Psoas muscle (tissue), 8 donors: ENCODE data around the gene CLIP2. TPM values are rescaled to one million over a fixed set of nuclear protein-coding genes. Genes with fewer than 3 reads are reported as not detected.
"Not testable (repeated sequence)": the region's sequence is repeated elsewhere in the genome, so short reads cannot be mapped to it uniquely, and the experiment has no call there.

Experiments
- ATAC-seq, 4 donors: fragments of 200-7000 bp; cut with Tn5 transposase; one replicate each; pipeline ENCODE4 v1.9.1; 2020; ENCODE audit warnings: moderate library complexity in 3 of 4, mild to moderate bottlenecking in 2 of 4
- DNase-seq, 2 donors: peaks; one replicate each; pipeline ENCODE4 v3.0.0-alpha.2; 2020
- H3K27ac ChIP-seq: fragments of 200-600 bp; one replicate; pipeline ENCODE4 v1.8.0; 2022
- H3K27me3 ChIP-seq, 3 donors: fragments of 200-600 bp in 1 of 3; one replicate each; pipeline versions ENCODE4 v1.6.1 to v1.8.0; 2013 to 2022; ENCODE audit warnings: low read length in 2 of 3, mild to moderate bottlenecking in 2 of 3, moderate library complexity in 1 of 3; ENCODE audit not compliant: insufficient read depth in 3 of 3
- H3K36me3 ChIP-seq, 2 donors: fragments of 200-600 bp in 1 of 2; one replicate each; pipeline versions ENCODE4 v1.6.1 to v1.8.0; 2013 to 2022; ENCODE audit warnings: low read depth in 1 of 2, mild to moderate bottlenecking in 1 of 2, moderate library complexity in 1 of 2; ENCODE audit not compliant: insufficient read depth in 1 of 2
- H3K4me1 ChIP-seq: fragments of 200-600 bp; one replicate; pipeline ENCODE4 v1.8.0; 2022
- H3K4me3 ChIP-seq: fragments of 200-600 bp; one replicate; pipeline ENCODE4 v1.8.0; 2022; ENCODE audit warnings: mild to moderate bottlenecking
- H3K9me3 ChIP-seq: fragments of 200-600 bp; one replicate; pipeline ENCODE4 v1.8.0; 2022
- CTCF ChIP-seq: fragments of 200-600 bp; IDR thresholded peaks from one replicate; pipeline ENCODE4 v1.8.0; 2022; ENCODE audit warnings: antibody characterized with exemption
- WGBS, 3 donors: extraction: QIAGEN DNeasy Blood & Tissue Kit; methylation state at CpG; one replicate each; pipeline versions ENCODE4 v1.1.6 to v1.1.7; 2013; 5-methylcytosine and 5-hydroxymethylcytosine counted together
- intact Hi-C, 2 donors: fragments of 100-400 bp; cut with DNase I; formaldehyde crosslinking; loops; one replicate each; pipeline versions ENCODE4 v1.11.0 to v1.14.2; 2022
- polyA plus RNA-seq, 3 donors: library from polyadenylated mRNA; stranded (reverse); fragments of 200-250 nt; gene quantifications; one replicate each; pipeline ENCODE4 v1.2.3, GENCODE V29; 2013
- total RNA-seq, 4 donors: library from RNA; stranded (reverse); fragmentation: NEBNext Ultra II Directional in 2 of 4; extraction: Animal tissue kit (Norgen Biotek cat#: 25700) in 2 of 4; gene quantifications; one replicate each; pipeline versions ENCODE4 v1.2.1 to v1.2.4, GENCODE V29; 2021 to 2023
- donor health status: healthy with polysubstance abuse.
- donor health status: DM: no; HTN: no; CAD: no; lungs with moderate emphysema.
- donor health status: Bipolar disorder and iron deficiency.
- donor health status: healthy.
- donor health status: DM: yes; HTN: yes; CAD: no.
- donor health status: DM: no; HTN: no; CAD: no.
- donor health status: DM: no; HTN: no; CAD: no.
- donor health status: DM: yes; HTN: yes; CAD: no.

CLIP2 gene
- total and polyA plus RNA-seq, 7 donors, result 1.5 to 4.3 (median 2.2) TPM

DNA sequence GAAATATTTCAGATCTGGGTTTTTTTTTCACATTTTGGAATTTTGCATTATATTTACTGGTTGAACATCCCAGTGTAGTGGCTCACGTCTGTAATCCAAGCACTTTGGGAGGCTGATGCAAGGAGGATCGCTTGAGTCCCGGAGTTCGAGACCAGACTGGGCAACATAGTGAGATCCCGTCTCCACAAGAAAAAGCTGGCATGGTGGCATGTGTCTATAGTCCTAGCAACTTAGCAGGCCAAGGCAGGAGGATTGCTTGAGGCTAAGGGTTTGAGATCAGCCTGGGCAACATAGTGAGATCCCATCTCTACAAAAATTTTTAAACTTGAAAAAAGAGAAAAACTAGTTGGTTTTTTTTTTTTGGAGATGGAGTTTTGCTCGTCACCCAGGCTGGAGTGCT is 41.1 kb upstream of the CLIP2 start:
- peaks cover 8 to 82% of the 10 kb centered on the region in 2 donors for H3K36me3 ChIP-seq
- ATAC-seq (no peak), DNase-seq (no peak)
- no peaks in the 10 kb centered on the region for H3K27me3 ChIP-seq
- H3K27ac ChIP-seq, result no peak overlapping the region
- H3K4me3 ChIP-seq, result no peak overlapping the region
- TF ChIP-seq CTCF, result no peak
- intact Hi-C loops, result no loop called here
- peaks cover 2% of the 10 kb centered on the region for H3K4me1 ChIP-seq
- no peaks in the 10 kb centered on the region for H3K9me3 ChIP-seq
- 94 to 96% (median 96%) methylated on average over 6 of the region's 6 CpGs for WGBS, 3 donors

GRCh38 chr7:74249058-74249457 is 40.1 kb upstream of the CLIP2 start:
- H3K9me3 ChIP-seq, ATAC-seq, H3K4me3 ChIP-seq, DNase-seq, intact Hi-C loops, H3K4me1 ChIP-seq, H3K27ac ChIP-seq, H3K27me3 ChIP-seq: not testable (repeated sequence)
- H3K36me3 ChIP-seq, result peaks cover 8 to 75% of the 10 kb centered on the region in 2 donors
- 95 to 96% (median 96%) methylated on average over 10 of the region's 10 CpGs for WGBS, 3 donors

- Histone ChIP-seq H3K36me3 (peaks cover 4 to 40% of the 10 kb centered on the region in 2 donors), H3K27ac (no peak overlapping the region), H3K9me3 (no peaks in the 10 kb centered on the region), H3K4me1 (peaks cover 17% of the 10 kb centered on the region), H3K27me3 (no peaks in the 10 kb centered on the region), H3K4me3 (peak overlapping the region; percentile 89)
- DNase-seq (no peak), ATAC-seq (no peak)
- intact Hi-C loops, result loop anchor here in 1 of 2 donors (5.0 kb wide), 1 partner anchor 46 kb away; no protein-coding TSS in a partner anchor
- no peak for TF ChIP-seq CTCF
- 41 to 64% (median 52%) methylated on average over 5 of the region's 5 CpGs for WGBS, 3 donors
These were observed 36.3 kb upstream of the CLIP2 start for GRCh38 chr7:74252893-74253292.

DNA sequence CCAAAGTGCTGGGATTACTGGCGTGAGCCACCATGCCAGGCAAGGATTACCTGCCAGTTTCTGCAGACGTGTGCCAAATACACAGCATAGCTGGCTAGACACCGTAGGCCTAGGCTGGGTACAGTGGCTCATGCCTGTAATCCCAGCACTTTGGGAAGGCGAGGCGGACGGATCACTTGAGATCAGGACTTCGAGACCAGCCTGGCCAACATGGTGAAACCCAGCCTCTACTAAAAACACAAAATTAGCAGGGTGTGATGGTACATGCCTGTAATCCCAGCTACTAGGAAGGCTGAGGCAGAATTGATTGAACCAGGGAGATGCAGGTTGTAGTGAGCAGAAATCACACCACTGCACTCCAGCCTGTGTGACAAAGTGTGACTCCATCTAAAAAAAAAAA is 35.9 kb upstream of the CLIP2 start:
- Histone ChIP-seq H3K4me1 (peaks cover 17% of the 10 kb centered on the region), H3K4me3 (peak overlapping the region; percentile 89), H3K9me3 (no peaks in the 10 kb centered on the region), H3K36me3 (peaks cover 4 to 36% of the 10 kb centered on the region in 2 donors), H3K27me3 (no peaks in the 10 kb centered on the region), H3K27ac (no peak overlapping the region)
- WGBS, 3 donors, result 54 to 61% (median 59%) methylated on average over 7 of the region's 7 CpGs
- DNase-seq (no peak), ATAC-seq (no peak)
- intact Hi-C loops, result loop anchor here in 1 of 2 donors (5.0 kb wide), 1 partner anchor 46 kb away; no protein-coding TSS in a partner anchor
- no peak for TF ChIP-seq CTCF

- Histone ChIP-seq H3K36me3 (peaks cover 4 to 31% of the 10 kb centered on the region in 2 donors), H3K27ac (peak overlapping the region; percentile 88), H3K9me3 (no peaks in the 10 kb centered on the region), H3K27me3 (no peaks in the 10 kb centered on the region), H3K4me1 (peaks cover 17% of the 10 kb centered on the region), H3K4me3 (peak overlapping the region; percentile 89)
- TF ChIP-seq CTCF, result no peak
- no peak for DNase-seq
- WGBS, 3 donors, result 1 to 2% (median 2%) methylated on average over 10 of the region's 10 CpGs
- ATAC-seq, result peak in 3 of 4 donors; percentile 9 to 27 (median 12)
- intact Hi-C loops, result loop anchor here in 1 of 2 donors (5.0 kb wide), 1 partner anchor 46 kb away; no protein-coding TSS in a partner anchor
These were observed 35.4 kb upstream of the CLIP2 start for GRCh38 chr7:74253835-74254128.
